Neural cell (in vitro differentiated cells): Measurements from ENCODE around the gene GPR65. TPM values are rescaled to one million over a fixed set of nuclear protein-coding genes. Genes with fewer than 3 reads are reported as not detected.

Experiments used
- H2AFZ ChIP-seq: fragments of 200-600, 300-800 bp; sonication (generic), shearing (Covaris generic); 2 replicates; pipeline ENCODE4 v1.6.0; 2014; ENCODE audit warnings: low read depth, mild to moderate bottlenecking, antibody characterized with exemption, low read length, moderate library complexity
- H3F3A ChIP-seq: fragments of 200-600 bp; shearing (Covaris generic); 2 replicates; pipeline ENCODE4 v1.6.1; 2016; ENCODE audit warnings: mild to moderate bottlenecking, moderate library complexity, mixed read lengths, antibody characterized with exemption, low read length; ENCODE audit not compliant: insufficient read depth, poor library complexity, severe bottlenecking
- H3K27ac ChIP-seq: fragments of 200-600, 300-800 bp; sonication (generic), shearing (Covaris generic); 2 replicates; pipeline ENCODE4 v1.5.1; 2014; ENCODE audit warnings: mild to moderate bottlenecking, low read length, moderate library complexity
- H3K27me3 ChIP-seq: fragments of 300-800, 200-600 bp; sonication (generic), shearing (Covaris generic); 2 replicates; pipeline ENCODE4 v1.6.0; 2014; ENCODE audit warnings: mild to moderate bottlenecking, low read depth, low read length, moderate library complexity; ENCODE audit not compliant: insufficient read depth
- H3K36me3 ChIP-seq: fragments of 300-800, 200-600 bp; sonication (generic), shearing (Covaris generic); 2 replicates; pipeline ENCODE4 v1.5.1; 2014; ENCODE audit warnings: mild to moderate bottlenecking, antibody characterized with exemption, low read length, moderate library complexity; ENCODE audit not compliant: insufficient read depth
- H3K4me2 ChIP-seq: fragments of 300-800, 200-600 bp; sonication (generic), shearing (Covaris generic); 2 replicates; pipeline ENCODE4 v1.6.0; 2014; ENCODE audit warnings: mild to moderate bottlenecking, low read length
- H3K4me3 ChIP-seq: fragments of 300-800, 200-600 bp; sonication (generic), shearing (Covaris generic); 2 replicates; pipeline ENCODE4 v1.5.1; 2014; ENCODE audit warnings: mild to moderate bottlenecking, low read length, moderate library complexity
- H3K79me2 ChIP-seq: fragments of 200-600 bp; shearing (Covaris generic); replicated peaks from 2 replicates; pipeline ENCODE4 v1.6.0; 2014; ENCODE audit warnings: mild to moderate bottlenecking, low read length, moderate library complexity; ENCODE audit not compliant: insufficient read depth
- H3K9ac ChIP-seq: fragments of 300-800, 200-600 bp; sonication (generic), shearing (Covaris generic); 2 replicates; pipeline ENCODE4 v1.6.1; 2016; ENCODE audit warnings: mild to moderate bottlenecking, low read length, mixed read lengths
- H3K9me2 ChIP-seq: fragments of 200-600 bp; shearing (Covaris generic); 2 replicates; pipeline ENCODE4 v1.6.1; 2016; ENCODE audit warnings: mild to moderate bottlenecking, low read length, mixed read lengths; ENCODE audit not compliant: insufficient read depth
- H3K9me3 ChIP-seq: fragments of 200-600, 300-800 bp; sonication (generic), shearing (Covaris generic); 2 replicates; pipeline ENCODE4 v1.6.1; 2016; ENCODE audit warnings: mild to moderate bottlenecking, mixed run types, low read length, moderate library complexity, mixed read lengths
- H4K20me1 ChIP-seq: fragments of 200-600 bp; shearing (Covaris generic); 2 replicates; pipeline ENCODE4 v1.6.1; 2016; ENCODE audit warnings: mild to moderate bottlenecking, mixed run types; ENCODE audit not compliant: insufficient read depth
- EP300 ChIP-seq: fragments of 450-650 bp; conservative IDR thresholded peaks from 2 replicates; pipeline ENCODE4 v1.6.1; 2014; ENCODE audit warnings: antibody characterized with exemption, mild to moderate bottlenecking, moderate library complexity; ENCODE audit not compliant: poor library complexity, severe bottlenecking
- EZH2 ChIP-seq: fragments of 200-600, 300-800 bp; shearing (Covaris generic), sonication (generic); IDR thresholded peaks from 2 replicates; pipeline ENCODE4 v1.6.1; 2014; ENCODE audit warnings: antibody characterized with exemption, low read length, borderline replicate concordance, mild to moderate bottlenecking; ENCODE audit not compliant: insufficient read depth, poor library complexity, severe bottlenecking
- MXI1 ChIP-seq: fragments of 450-650 bp; conservative IDR thresholded peaks from 2 replicates; pipeline ENCODE4 v1.6.1; 2014; ENCODE audit warnings: antibody characterized with exemption, mild to moderate bottlenecking; ENCODE audit not compliant: poor library complexity, severe bottlenecking
- POLR2AphosphoS5 ChIP-seq: IDR thresholded peaks from 2 replicates; pipeline ENCODE4 v1.6.1; 2012
- RAD21 ChIP-seq: fragments of 450-650 bp; conservative IDR thresholded peaks from 2 replicates; pipeline ENCODE4 v1.6.1; 2014; ENCODE audit warnings: antibody characterized with exemption, mild to moderate bottlenecking, moderate library complexity
- SMC3 ChIP-seq: fragments of 450-650 bp; conservative IDR thresholded peaks from 2 replicates; pipeline ENCODE4 v1.6.1; 2014; ENCODE audit warnings: antibody characterized with exemption, mild to moderate bottlenecking, moderate library complexity; ENCODE audit not compliant: poor library complexity
- TAF1 ChIP-seq: IDR thresholded peaks from 2 replicates; pipeline ENCODE4 v1.6.1; 2012; ENCODE audit warnings: low read depth
- polyA plus RNA-seq: library from polyadenylated mRNA; depleted of rRNA; stranded (reverse); fragments of >200 nt; gene quantifications from 2 replicates; pipeline ENCODE4 v1.2.3, GENCODE V29; 2014
- TF ChIP-seq, protein P1 (sequence below): fragments of 450-650 bp; IDR thresholded peaks from 2 replicates; pipeline ENCODE4 v1.5.1; 2014; ENCODE audit warnings: antibody characterized with exemption, mild to moderate bottlenecking, moderate library complexity; ENCODE audit not compliant: poor library complexity, severe bottlenecking
- TF ChIP-seq, protein P2 (sequence below): IDR thresholded peaks from 2 replicates; pipeline ENCODE4 v1.6.1; 2012; ENCODE audit warnings: borderline replicate concordance

GPR65 gene
- polyA plus RNA-seq, 1 donor from 2014 or later = not detected

DNA sequence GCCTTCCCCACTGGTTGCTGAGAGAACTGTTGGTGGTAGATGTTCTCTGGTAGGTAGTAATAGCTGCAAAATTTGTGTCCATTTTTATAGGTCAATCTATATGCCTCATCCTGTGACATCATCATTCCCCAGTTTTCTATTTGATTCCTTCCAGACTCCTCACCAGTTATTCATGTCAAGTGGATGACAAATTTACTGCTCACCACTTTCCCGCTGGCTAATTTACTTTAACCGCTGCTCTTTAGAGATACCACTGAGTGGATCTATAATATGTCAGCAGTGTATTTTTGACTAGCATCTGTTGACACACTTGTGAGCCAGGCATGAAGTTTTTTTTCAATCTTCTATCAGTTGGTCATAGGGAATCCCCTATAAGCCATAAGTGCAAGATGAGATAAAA lies 24.6 kb downstream of the GPR65 start:
- H3K4me2 ChIP-seq = no peak overlapping the region
- no peak for TF ChIP-seq RAD21
- TF ChIP-seq, protein P1, sequence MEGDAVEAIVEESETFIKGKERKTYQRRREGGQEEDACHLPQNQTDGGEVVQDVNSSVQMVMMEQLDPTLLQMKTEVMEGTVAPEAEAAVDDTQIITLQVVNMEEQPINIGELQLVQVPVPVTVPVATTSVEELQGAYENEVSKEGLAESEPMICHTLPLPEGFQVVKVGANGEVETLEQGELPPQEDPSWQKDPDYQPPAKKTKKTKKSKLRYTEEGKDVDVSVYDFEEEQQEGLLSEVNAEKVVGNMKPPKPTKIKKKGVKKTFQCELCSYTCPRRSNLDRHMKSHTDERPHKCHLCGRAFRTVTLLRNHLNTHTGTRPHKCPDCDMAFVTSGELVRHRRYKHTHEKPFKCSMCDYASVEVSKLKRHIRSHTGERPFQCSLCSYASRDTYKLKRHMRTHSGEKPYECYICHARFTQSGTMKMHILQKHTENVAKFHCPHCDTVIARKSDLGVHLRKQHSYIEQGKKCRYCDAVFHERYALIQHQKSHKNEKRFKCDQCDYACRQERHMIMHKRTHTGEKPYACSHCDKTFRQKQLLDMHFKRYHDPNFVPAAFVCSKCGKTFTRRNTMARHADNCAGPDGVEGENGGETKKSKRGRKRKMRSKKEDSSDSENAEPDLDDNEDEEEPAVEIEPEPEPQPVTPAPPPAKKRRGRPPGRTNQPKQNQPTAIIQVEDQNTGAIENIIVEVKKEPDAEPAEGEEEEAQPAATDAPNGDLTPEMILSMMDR = no peak
- no peak for TF ChIP-seq EZH2
- TF ChIP-seq, protein P2, sequence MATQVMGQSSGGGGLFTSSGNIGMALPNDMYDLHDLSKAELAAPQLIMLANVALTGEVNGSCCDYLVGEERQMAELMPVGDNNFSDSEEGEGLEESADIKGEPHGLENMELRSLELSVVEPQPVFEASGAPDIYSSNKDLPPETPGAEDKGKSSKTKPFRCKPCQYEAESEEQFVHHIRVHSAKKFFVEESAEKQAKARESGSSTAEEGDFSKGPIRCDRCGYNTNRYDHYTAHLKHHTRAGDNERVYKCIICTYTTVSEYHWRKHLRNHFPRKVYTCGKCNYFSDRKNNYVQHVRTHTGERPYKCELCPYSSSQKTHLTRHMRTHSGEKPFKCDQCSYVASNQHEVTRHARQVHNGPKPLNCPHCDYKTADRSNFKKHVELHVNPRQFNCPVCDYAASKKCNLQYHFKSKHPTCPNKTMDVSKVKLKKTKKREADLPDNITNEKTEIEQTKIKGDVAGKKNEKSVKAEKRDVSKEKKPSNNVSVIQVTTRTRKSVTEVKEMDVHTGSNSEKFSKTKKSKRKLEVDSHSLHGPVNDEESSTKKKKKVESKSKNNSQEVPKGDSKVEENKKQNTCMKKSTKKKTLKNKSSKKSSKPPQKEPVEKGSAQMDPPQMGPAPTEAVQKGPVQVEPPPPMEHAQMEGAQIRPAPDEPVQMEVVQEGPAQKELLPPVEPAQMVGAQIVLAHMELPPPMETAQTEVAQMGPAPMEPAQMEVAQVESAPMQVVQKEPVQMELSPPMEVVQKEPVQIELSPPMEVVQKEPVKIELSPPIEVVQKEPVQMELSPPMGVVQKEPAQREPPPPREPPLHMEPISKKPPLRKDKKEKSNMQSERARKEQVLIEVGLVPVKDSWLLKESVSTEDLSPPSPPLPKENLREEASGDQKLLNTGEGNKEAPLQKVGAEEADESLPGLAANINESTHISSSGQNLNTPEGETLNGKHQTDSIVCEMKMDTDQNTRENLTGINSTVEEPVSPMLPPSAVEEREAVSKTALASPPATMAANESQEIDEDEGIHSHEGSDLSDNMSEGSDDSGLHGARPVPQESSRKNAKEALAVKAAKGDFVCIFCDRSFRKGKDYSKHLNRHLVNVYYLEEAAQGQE = no peak
- no peak for TF ChIP-seq SMC3
- TF ChIP-seq MXI1 = no peak
- TF ChIP-seq POLR2AphosphoS5 = no peak
- TF ChIP-seq TAF1 = no peak
- TF ChIP-seq EP300 = no peak

DNA sequence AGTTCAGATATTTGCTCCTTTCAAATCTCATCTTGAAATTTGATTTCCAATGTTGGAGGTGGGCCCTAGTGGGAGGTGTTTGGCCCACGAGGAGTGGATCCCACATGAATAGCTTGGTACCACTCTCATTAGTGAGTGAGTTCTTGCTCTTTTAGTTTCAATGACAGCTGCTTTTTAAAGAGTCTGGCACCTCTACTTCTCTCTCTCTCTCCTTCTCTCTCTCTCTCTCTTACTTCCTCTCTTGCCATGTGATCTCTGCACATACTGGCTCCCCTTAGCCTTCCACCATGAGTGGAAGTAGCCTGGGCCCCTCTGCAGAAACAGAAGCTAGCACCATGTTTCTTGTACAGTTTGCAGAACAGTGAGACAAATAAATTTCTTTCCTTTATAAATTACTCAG lies 25.1 kb downstream of the GPR65 start:
- no peak overlapping the region for H3K27ac ChIP-seq
- H3F3A ChIP-seq = no peaks in the 10 kb centered on the region
- H3K4me3 ChIP-seq = no peak overlapping the region
- no peaks in the 10 kb centered on the region for H4K20me1 ChIP-seq
- H2AFZ ChIP-seq = no peak overlapping the region
- H3K79me2 ChIP-seq = no peaks in the 10 kb centered on the region
- H3K9me3 ChIP-seq = no peaks in the 10 kb centered on the region
- no peak overlapping the region for H3K4me2 ChIP-seq
- no peaks in the 10 kb centered on the region for H3K36me3 ChIP-seq
- no peak overlapping the region for H3K9ac ChIP-seq
- no peak for TF ChIP-seq TAF1
- TF ChIP-seq RAD21 = no peak
- TF ChIP-seq SMC3 = no peak
- no peak for TF ChIP-seq MXI1
- no peaks in the 10 kb centered on the region for H3K27me3 ChIP-seq
- no peaks in the 10 kb centered on the region for H3K9me2 ChIP-seq

More for the DNA sequence above, 24.6 kb downstream of the GPR65 start:
- Histone ChIP-seq H3K4me3 (no peak overlapping the region), H3K9ac (no peak overlapping the region), H3K9me3 (no peaks in the 10 kb centered on the region), H3K79me2 (no peaks in the 10 kb centered on the region), H3K9me2 (no peaks in the 10 kb centered on the region), H3K27ac (no peak overlapping the region), H3K27me3 (no peaks in the 10 kb centered on the region), H2AFZ (no peak overlapping the region), H3F3A (no peaks in the 10 kb centered on the region), H3K36me3 (no peaks in the 10 kb centered on the region), H4K20me1 (no peaks in the 10 kb centered on the region)

DNA sequence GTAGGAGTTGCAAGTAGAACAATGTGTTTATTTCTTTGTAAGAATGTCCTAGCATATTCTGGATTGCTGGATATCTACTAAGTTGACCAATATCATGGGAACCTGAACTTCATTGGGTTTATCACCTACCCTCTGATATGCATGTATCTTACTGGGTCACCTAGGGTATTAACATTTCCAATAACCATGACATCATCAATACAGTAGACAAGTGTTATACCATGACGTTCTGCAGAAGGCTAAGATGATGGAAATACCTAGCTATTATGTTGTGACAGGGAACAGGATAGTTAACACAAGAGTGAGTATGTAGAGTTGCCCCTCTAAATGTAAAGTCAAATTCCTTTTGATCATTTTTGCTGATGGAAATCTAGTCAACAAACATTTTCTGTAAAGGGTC lies 26.0 kb downstream of the GPR65 start:
- H3F3A ChIP-seq = no peaks in the 10 kb centered on the region
- H3K79me2 ChIP-seq = no peaks in the 10 kb centered on the region

More for the DNA sequence above, 26.0 kb downstream of the GPR65 start:
- Histone ChIP-seq H3K27me3 (no peaks in the 10 kb centered on the region), H3K36me3 (no peaks in the 10 kb centered on the region), H3K4me3 (no peak overlapping the region), H3K9me2 (no peaks in the 10 kb centered on the region), H2AFZ (no peak overlapping the region), H3K27ac (no peak overlapping the region), H4K20me1 (no peaks in the 10 kb centered on the region), H3K4me2 (no peak overlapping the region), H3K9ac (no peak overlapping the region), H3K9me3 (no peaks in the 10 kb centered on the region)
- TF ChIP-seq TAF1 (no peak), SMC3 (no peak), EZH2 (no peak)
